K562 (cell line): ENCODE results near the gene FAM187B. TPM values are rescaled to one million over a fixed set of nuclear protein-coding genes. Genes with fewer than 3 reads are reported as not detected.

Experiments used
- CAMTA2 ChIP-seq: fragments of 250-450 bp; sonication (Bioruptor Pico); conservative IDR thresholded peaks from 2 replicates; pipeline ENCODE4 v1.5.1; 2022
- CEBPG ChIP-seq, 3 experiments: fragments of 200-800 bp in 1 of 3; sonication (Bioruptor generic) in 1 of 3; sonication (generic) in 1 of 3; formaldehyde crosslinking in 1 of 3; IDR thresholded peaks in 2 of 3; conservative IDR thresholded peaks in 1 of 3; 2 replicates each; pipeline versions ENCODE4 v1.6.1 to v1.8.0; 2016 to 2022; ENCODE audit warnings: missing compliant biosample characterization in 2 of 3, missing genetic modification characterization in 2 of 3, mild to moderate bottlenecking in 1 of 3, missing genetic modification reagents in 1 of 3
- CREB1 ChIP-seq, 2 experiments: sonication (generic) in 1 of 2; formaldehyde crosslinking in 1 of 2; IDR thresholded peaks; 2 replicates each; pipeline versions ENCODE4 v1.6.1 to v1.8.0; 2012 to 2022; ENCODE audit warnings: inconsistent platforms in 1 of 2, mild to moderate bottlenecking in 1 of 2, missing genetic modification reagents in 1 of 2, moderate library complexity in 1 of 2
- FOXA3 ChIP-seq, 2 experiments: fragments of 450-650 bp in 1 of 2; sonication (generic) in 1 of 2; formaldehyde crosslinking; IDR thresholded peaks in 1 of 2; conservative IDR thresholded peaks in 1 of 2; 2 replicates each; pipeline versions ENCODE4 v1.4.0 to v1.8.0; 2020 to 2022; ENCODE audit warnings: mild to moderate bottlenecking in 2 of 2, missing genetic modification reagents in 1 of 2
- GABPB1 ChIP-seq: sonication (generic); formaldehyde crosslinking; IDR thresholded peaks from 2 replicates; pipeline ENCODE4 v1.8.0; 2022; ENCODE audit warnings: mild to moderate bottlenecking, missing genetic modification reagents
- GTF2A2 ChIP-seq: IDR thresholded peaks from 2 replicates; pipeline ENCODE4 v1.6.1; 2016; ENCODE audit warnings: mild to moderate bottlenecking, missing genetic modification characterization, missing compliant biosample characterization
- HMGN3 ChIP-seq: IDR thresholded peaks from 2 replicates; pipeline ENCODE4 v1.6.1; 2011; ENCODE audit warnings: borderline replicate concordance, low read depth, mild to moderate bottlenecking, mixed read lengths, low read length; ENCODE audit not compliant: insufficient read length; ENCODE audit errors: extremely low read depth
- KDM1A ChIP-seq, 2 experiments: fragments of 450-650 bp; IDR thresholded peaks; 2 replicates each; pipeline ENCODE4 v1.6.1; 2016; ENCODE audit warnings: mild to moderate bottlenecking in 2 of 2
- MECOM ChIP-seq: fragments of 250-450 bp; sonication (Bioruptor Pico); IDR thresholded peaks from 2 replicates; pipeline ENCODE4 v1.8.0; 2022; ENCODE audit warnings: inconsistent platforms
- RHOXF2B ChIP-seq: fragments of 250-450 bp; sonication (Bioruptor Pico); conservative IDR thresholded peaks from 2 replicates; pipeline ENCODE4 v1.5.1; 2021
- SOX6 ChIP-seq: fragments of 450-650 bp; IDR thresholded peaks from 2 replicates; pipeline ENCODE4 v1.6.1; 2014; ENCODE audit warnings: mild to moderate bottlenecking
- SPI1 ChIP-seq: IDR thresholded peaks from 2 replicates; pipeline ENCODE4 v1.6.1; 2011; ENCODE audit warnings: low read depth, low read length, control low read depth, borderline replicate concordance
- TBP ChIP-seq: optimal IDR thresholded peaks from 2 replicates; pipeline ENCODE3; 2011; ENCODE audit warnings: low read depth, low read length, improper control_type of control experiment
- YY1 ChIP-seq, 3 experiments: IDR thresholded peaks; 2 replicates each; pipeline ENCODE4 v1.6.1; 2011; ENCODE audit warnings: low read length in 2 of 3, mild to moderate bottlenecking in 2 of 3, moderate library complexity in 2 of 3, borderline replicate concordance in 1 of 3, control low read depth in 1 of 3, low read depth in 1 of 3; ENCODE audit not compliant: insufficient read depth in 3 of 3, insufficient replicate concordance in 2 of 3, control insufficient read depth in 1 of 3, insufficient read length in 1 of 3; ENCODE audit errors: extremely low read depth in 1 of 3
- ZEB2 ChIP-seq: fragments of 450-650 bp; IDR thresholded peaks from 2 replicates; pipeline ENCODE4 v1.6.1; 2016
- ZNF134 ChIP-seq: fragments of 250-450 bp; sonication (Bioruptor Pico); conservative IDR thresholded peaks from 2 replicates; pipeline ENCODE4 v1.4.0; 2020
- ZNF24 ChIP-seq: fragments of 450-650 bp; IDR thresholded peaks from 2 replicates; pipeline ENCODE4 v1.6.1; 2016
- ZNF551 ChIP-seq: fragments of 250-450 bp; sonication (Bioruptor Pico); IDR thresholded peaks from 2 replicates; pipeline ENCODE4 v1.5.0; 2021; ENCODE audit warnings: mild to moderate bottlenecking, moderate library complexity
- polyA plus RNA-seq, 8 experiments: library from polyadenylated mRNA; depleted of rRNA in 4 of 8; stranded (reverse) in 5 of 8; unstranded in 3 of 8; fragments of >200 nt; fragmentation: Nextera tagmentation in 2 of 8; fragmentation: Illumina TruSeq in 1 of 8; extraction: Ambion mirVana in 2 of 8; extraction: Trizol in 1 of 8; gene quantifications; 2 replicates each; pipeline versions ENCODE4 v1.2.1 to v1.2.3, GENCODE V29; 2011 to 2014; ENCODE audit warnings: inconsistent platforms in 1 of 8, missing spikeins in 1 of 8
- total RNA-seq, 7 experiments: library from RNA; depleted of rRNA in 6 of 7; stranded (reverse); fragments of >200 nt in 6 of 7; fragmentation: Illumina TruSeq in 2 of 7; extraction: Trizol in 2 of 7; gene quantifications; 2 replicates each; pipeline versions ENCODE4 v1.2.1 to v1.2.3, GENCODE V29; 2011 to 2021; ENCODE audit warnings: low replicate concordance in 1 of 7
- TF ChIP-seq, protein P1 (sequence below): fragments of 250-450 bp; sonication (Bioruptor Pico); IDR thresholded peaks from 2 replicates; pipeline ENCODE4 v1.5.0; 2020; ENCODE audit warnings: mild to moderate bottlenecking
- TF ChIP-seq, protein P2 (sequence below), 2 experiments: fragments of 450-650 bp in 1 of 2; sonication (generic) in 1 of 2; formaldehyde crosslinking; conservative IDR thresholded peaks; 2 replicates each; pipeline versions ENCODE4 v1.4.0 to v1.8.1; 2020 to 2022; ENCODE audit warnings: mild to moderate bottlenecking in 1 of 2, missing genetic modification reagents in 1 of 2
- TF ChIP-seq, protein P3 (sequence below): fragments of 450-650 bp; formaldehyde crosslinking; IDR thresholded peaks from 2 replicates; pipeline ENCODE4 v1.4.0; 2022; ENCODE audit warnings: missing genetic modification characterization
- TF ChIP-seq, protein P4 (sequence below): fragments of 450-650 bp; formaldehyde crosslinking; IDR thresholded peaks from 2 replicates; pipeline ENCODE4 v1.4.0; 2022; ENCODE audit warnings: mild to moderate bottlenecking, moderate library complexity

The FAM187B gene
- total and polyA plus RNA-seq, 9 of the 15 experiments (the other 6 are each of a cell fraction or from before 2014, with no cell fraction given), result 0.04 to 0.09 TPM; not detected in 7

DNA sequence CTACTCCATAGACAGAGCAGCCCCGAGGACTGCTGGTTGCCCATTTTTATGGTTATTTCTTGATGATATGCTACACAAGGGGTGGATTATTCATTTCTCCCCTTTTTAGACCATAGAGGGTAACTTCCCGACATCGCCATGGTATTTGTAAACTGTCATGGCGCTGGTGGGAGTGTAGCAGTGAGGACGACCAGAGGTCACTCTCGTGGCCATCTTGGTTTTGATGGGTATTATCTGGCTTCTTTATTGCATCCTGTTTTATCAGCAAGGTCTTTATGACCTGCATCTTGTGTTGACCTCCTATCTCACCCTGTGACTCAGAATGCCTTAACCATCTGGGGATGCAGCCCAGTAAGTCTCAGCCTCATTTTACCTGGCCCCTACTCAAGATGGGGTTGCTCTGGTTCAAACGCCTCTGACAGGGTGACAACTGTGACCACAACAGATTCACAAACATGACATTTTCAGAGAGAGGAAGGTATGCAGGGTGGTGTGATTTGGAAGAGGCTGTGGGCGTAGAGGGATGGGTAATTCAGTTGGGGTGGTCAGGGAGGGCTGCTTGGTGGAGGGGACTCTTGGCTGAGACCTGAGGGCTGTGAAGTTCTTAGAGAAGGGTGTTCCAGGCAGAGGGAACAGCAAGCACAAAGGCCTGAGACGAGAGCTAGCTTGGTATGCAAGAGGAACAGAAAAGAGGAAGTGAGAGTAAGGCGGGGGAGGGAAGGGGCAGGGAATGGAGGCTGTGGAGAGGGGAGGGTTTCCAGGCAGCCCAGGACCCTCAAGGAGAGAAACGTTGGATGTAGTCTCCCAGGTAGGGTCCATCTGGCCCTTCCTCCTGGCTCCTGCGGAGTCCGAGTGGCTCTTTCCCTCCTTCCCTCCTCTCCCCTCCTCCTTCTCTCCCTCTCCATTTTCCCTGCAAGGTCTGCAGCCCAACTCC lies 23.5 kb downstream of the FAM187B start (continued):
- TF ChIP-seq ZNF134 (CRISPR knock-in tag) (peak; percentile 86), MECOM (CRISPR knock-in tag) (peak; percentile 97), ZEB2 (peak; percentile 64), ZNF551 (peak; percentile 85; the same call in 1 of the 2 replicates), SPI1 (peak; percentile 100), GTF2A2 (tag) (peak; percentile 95), ZNF24 (no peak), RHOXF2B (CRISPR knock-in tag) (peak; percentile 92), FOXA3 (CRISPR knock-in tag; conservative IDR thresholded peaks at IDR 0.05 in 1 of 2, IDR thresholded peaks at IDR 0.05 in 1 of 2) (peak in 1 of 2 experiments; percentile 47; a peak in 2 of 4 replicates), KDM1A (IDR thresholded peaks at IDR 0.05) (peak; percentile 68 to 85; a peak in 3 of 4 replicates), YY1 (IDR thresholded peaks at IDR 0.05; ENCODE audit: borderline replicate concordance in 1 of 3, control insufficient read depth in 1 of 3, extremely low read depth in 1 of 3, insufficient read depth in 3 of 3, insufficient read length in 1 of 3, insufficient replicate concordance in 2 of 3, low read depth in 1 of 3, low read length in 2 of 3) (peak in 2 of 3 experiments; percentile 57 to 59), CREB1 (IDR thresholded peaks at IDR 0.05) (no peak; the same call in 1 of the 2 replicates), CREB1 (CRISPR knock-in tag; IDR thresholded peaks at IDR 0.05) (no peak), TBP (no peak), CAMTA2 (CRISPR knock-in tag) (no peak), HMGN3 (no peak), SOX6 (peak; percentile 35; the same call in 1 of the 2 replicates), CEBPG (CRISPR knock-in tag; IDR thresholded peaks at IDR 0.05) (no peak), CEBPG (tag; conservative IDR thresholded peaks at IDR 0.05 in 1 of 2, IDR thresholded peaks at IDR 0.05 in 1 of 2) (peak in 1 of 2 experiments; percentile 35; a peak in 1 of 4 replicates), GABPB1 (CRISPR knock-in tag) (0 out of 2 replicates have a peak, but pooled peaks have one; percentile 40)
- TF ChIP-seq, protein P1, sequence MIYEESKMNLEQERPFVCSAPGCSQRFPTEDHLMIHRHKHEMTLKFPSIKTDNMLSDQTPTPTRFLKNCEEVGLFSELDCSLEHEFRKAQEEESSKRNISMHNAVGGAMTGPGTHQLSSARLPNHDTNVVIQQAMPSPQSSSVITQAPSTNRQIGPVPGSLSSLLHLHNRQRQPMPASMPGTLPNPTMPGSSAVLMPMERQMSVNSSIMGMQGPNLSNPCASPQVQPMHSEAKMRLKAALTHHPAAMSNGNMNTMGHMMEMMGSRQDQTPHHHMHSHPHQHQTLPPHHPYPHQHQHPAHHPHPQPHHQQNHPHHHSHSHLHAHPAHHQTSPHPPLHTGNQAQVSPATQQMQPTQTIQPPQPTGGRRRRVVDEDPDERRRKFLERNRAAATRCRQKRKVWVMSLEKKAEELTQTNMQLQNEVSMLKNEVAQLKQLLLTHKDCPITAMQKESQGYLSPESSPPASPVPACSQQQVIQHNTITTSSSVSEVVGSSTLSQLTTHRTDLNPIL, result peak; percentile 96
- TF ChIP-seq, protein P2, sequence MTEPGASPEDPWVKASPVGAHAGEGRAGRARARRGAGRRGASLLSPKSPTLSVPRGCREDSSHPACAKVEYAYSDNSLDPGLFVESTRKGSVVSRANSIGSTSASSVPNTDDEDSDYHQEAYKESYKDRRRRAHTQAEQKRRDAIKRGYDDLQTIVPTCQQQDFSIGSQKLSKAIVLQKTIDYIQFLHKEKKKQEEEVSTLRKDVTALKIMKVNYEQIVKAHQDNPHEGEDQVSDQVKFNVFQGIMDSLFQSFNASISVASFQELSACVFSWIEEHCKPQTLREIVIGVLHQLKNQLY (CRISPR knock-in tag; conservative IDR thresholded peaks at IDR 0.05), result no peak
- TF ChIP-seq, protein P3, sequence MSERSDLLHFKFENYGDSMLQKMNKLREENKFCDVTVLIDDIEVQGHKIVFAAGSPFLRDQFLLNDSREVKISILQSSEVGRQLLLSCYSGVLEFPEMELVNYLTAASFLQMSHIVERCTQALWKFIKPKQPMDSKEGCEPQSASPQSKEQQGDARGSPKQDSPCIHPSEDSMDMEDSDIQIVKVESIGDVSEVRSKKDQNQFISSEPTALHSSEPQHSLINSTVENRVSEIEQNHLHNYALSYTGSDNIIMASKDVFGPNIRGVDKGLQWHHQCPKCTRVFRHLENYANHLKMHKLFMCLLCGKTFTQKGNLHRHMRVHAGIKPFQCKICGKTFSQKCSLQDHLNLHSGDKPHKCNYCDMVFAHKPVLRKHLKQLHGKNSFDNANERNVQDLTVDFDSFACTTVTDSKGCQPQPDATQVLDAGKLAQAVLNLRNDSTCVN (CRISPR knock-in tag), result peak; percentile 98
- TF ChIP-seq, protein P4, sequence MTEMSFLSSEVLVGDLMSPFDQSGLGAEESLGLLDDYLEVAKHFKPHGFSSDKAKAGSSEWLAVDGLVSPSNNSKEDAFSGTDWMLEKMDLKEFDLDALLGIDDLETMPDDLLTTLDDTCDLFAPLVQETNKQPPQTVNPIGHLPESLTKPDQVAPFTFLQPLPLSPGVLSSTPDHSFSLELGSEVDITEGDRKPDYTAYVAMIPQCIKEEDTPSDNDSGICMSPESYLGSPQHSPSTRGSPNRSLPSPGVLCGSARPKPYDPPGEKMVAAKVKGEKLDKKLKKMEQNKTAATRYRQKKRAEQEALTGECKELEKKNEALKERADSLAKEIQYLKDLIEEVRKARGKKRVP (CRISPR knock-in tag), result peak; percentile 82
